ENCODE results near the gene PDIK1L. TPM values are rescaled to one million over a fixed set of nuclear protein-coding genes. Genes with fewer than 3 reads are reported as not detected.

The PDIK1L gene
- total RNA-seq, 2 donors from 2014 or later = 8.1 to 8.4 TPM

- intact Hi-C loops (cut with DNase I) = loop anchor here in 1 of 2 donors (5.0 kb wide), 1 partner anchor 56 kb away; no protein-coding TSS in a partner anchor
- no peak for DNase-seq (ENCODE audit: low spot score)
Observed at GRCh38 chr1:26163684-26164035, 52.0 kb downstream of the PDIK1L start.

- no peak for DNase-seq (ENCODE audit: low spot score)
Observed at GRCh38 chr1:26164036-26164860, 52.6 kb downstream of the PDIK1L start.

GRCh38 chr1:26164861-26165842 lies 53.5 kb downstream of the PDIK1L start:
- DNase-seq (ENCODE audit: low spot score) = no peak
- intact Hi-C loops (cut with DNase I) = loop anchor here in 1 of 2 donors (5.0 kb wide), 2 partner anchors 58 to 157 kb away; no protein-coding TSS in a partner anchor

More at GRCh38 chr1:26164036-26164860, 52.6 kb downstream of the PDIK1L start:
- intact Hi-C loops (cut with DNase I) = loop anchor here in 1 of 2 donors (5.0 kb wide), 1 partner anchor 57 kb away; no protein-coding TSS in a partner anchor

- no peak for DNase-seq (ENCODE audit: low spot score)
- intact Hi-C loops (cut with DNase I) = loop anchor here in 1 of 2 donors (5.0 kb wide), 1 partner anchor 156 kb away; no protein-coding TSS in a partner anchor
Observed at GRCh38 chr1:26166719-26167281, 55.2 kb downstream of the PDIK1L start.

GRCh38 chr1:26168410-26169197 lies 57.0 kb downstream of the PDIK1L start, which contains the start of gene C1orf232:
TSS of gene C1orf232 (minus strand) at chr1:26168963. CDS start at chr1:26168499, 464 bp downstream.
- no peak for DNase-seq (ENCODE audit: low spot score)
- intact Hi-C loops (cut with DNase I) = loop anchor here in 1 of 2 donors (5.0 kb wide), 1 partner anchor 154 kb away; no protein-coding TSS in a partner anchor

GRCh38 chr1:26169198-26169554 lies 57.6 kb downstream of the PDIK1L start:
- intact Hi-C loops (cut with DNase I) = loop anchor here in 1 of 2 donors (5.0 kb wide), 1 partner anchor 153 kb away; no protein-coding TSS in a partner anchor
- DNase-seq (ENCODE audit: low spot score) = no peak

GRCh38 chr1:26169669-26170471 lies 58.2 kb downstream of the PDIK1L start, which contains the start of gene ZNF593:
TSS of gene ZNF593 (plus strand) at chr1:26169908. CDS start at chr1:26169984, 76 bp downstream.
- intact Hi-C loops (cut with DNase I) = loop anchor here (5.0 kb wide), 2 partner anchors 152 to 1637 kb away; no protein-coding TSS in a partner anchor
- peak; percentile 98 for DNase-seq (ENCODE audit: low spot score)

GRCh38 chr1:26170472-26170821 lies 58.8 kb downstream of the PDIK1L start:
- intact Hi-C loops (cut with DNase I) = loop anchor here in 1 of 2 donors (5.0 kb wide), 1 partner anchor 1637 kb away; no protein-coding TSS in a partner anchor
- no peak for DNase-seq (ENCODE audit: low spot score)

- intact Hi-C loops (cut with DNase I) = loop anchor here in 1 of 2 donors (5.0 kb wide), 1 partner anchor 1636 kb away; no protein-coding TSS in a partner anchor
Observed at GRCh38 chr1:26171084-26172072, 59.8 kb downstream of the PDIK1L start, which contains the start of gene ZNF593OS. TSS of gene ZNF593OS (minus strand) at chr1:26171832. CDS start at chr1:26171661, 171 bp downstream.

More at GRCh38 chr1:26171084-26172072, 59.8 kb downstream of the PDIK1L start, which contains the start of gene ZNF593OS:
- no peak for DNase-seq (ENCODE audit: low spot score)

Other genes starting within 250 kb of the PDIK1L start
- 1 to 10 TPM; 5.9 to 7.1 TPM for gene PAQR7, start 236.1 kb upstream of the PDIK1L start, total RNA-seq
- gene STMN1, start 205.4 kb upstream of the PDIK1L start, total RNA-seq = 10 to 100 TPM; 19.1 to 24.8 TPM
- gene PAFAH2, start 113.8 kb upstream of the PDIK1L start, total RNA-seq = 1 to 10 TPM; 7.2 to 7.7 TPM
- gene EXTL1, start 90.0 kb upstream of the PDIK1L start, total RNA-seq = 1 to 10 TPM in 1 of 2 donors, not detected in 1; 1.7 TPM
- not detected for gene SLC30A2, start 65.7 kb upstream of the PDIK1L start, total RNA-seq
- gene TRIM63, start 44.2 kb upstream of the PDIK1L start, total RNA-seq = 1 to 10 TPM in 1 of 2 donors, under 1 TPM in 1; 0.29 to 1.2 TPM
- gene FAM110D, start 47.3 kb downstream of the PDIK1L start, total RNA-seq = 1 to 10 TPM; 4.5 to 4.7 TPM
- gene C1orf232, start 57.1 kb downstream of the PDIK1L start, total RNA-seq = not detected
- gene ZNF593, start 58.1 kb downstream of the PDIK1L start, total RNA-seq = 10 to 100 TPM; 14.9 to 17.6 TPM
- not detected for gene ZNF593OS, start 60.0 kb downstream of the PDIK1L start, total RNA-seq
- gene CNKSR1, start 65.7 kb downstream of the PDIK1L start, total RNA-seq = 1 to 10 TPM in 1 of 2 donors, under 1 TPM in 1; 0.32 to 2.4 TPM
- gene CATSPER4, start 78.8 kb downstream of the PDIK1L start, total RNA-seq = not detected
- 1 to 10 TPM; 2.8 to 3.7 TPM for gene CEP85, start 122.4 kb downstream of the PDIK1L start, total RNA-seq
- 100 to 1,000 TPM; 163 to 190 TPM for gene SH3BGRL3, start 168.3 kb downstream of the PDIK1L start, total RNA-seq
- 10 to 100 TPM; 12.2 to 17.1 TPM for gene UBXN11, start 194.8 kb downstream of the PDIK1L start, total RNA-seq
- gene CD52, start 206.1 kb downstream of the PDIK1L start, total RNA-seq = 10 to 100 TPM in 1 of 2 donors, 1 to 10 TPM in 1; 7.0 to 16.1 TPM
- under 1 TPM in 1 of 2 donors, not detected in 1; 0.52 TPM for gene CRYBG2, start 242.3 kb downstream of the PDIK1L start, total RNA-seq

All from posterior vena cava (tissue), 2 donors.